Mesothelial cell of epicardium (in vitro differentiated cells): Measurements from ENCODE around the gene PRICKLE1. TPM values are rescaled to one million over a fixed set of nuclear protein-coding genes. Genes with fewer than 3 reads are reported as not detected.
A peak's percentile ranks its signal among the peaks of the same experiment; 100 is the strongest.

Source experiments
- DNase-seq, 2 experiments: peaks; one replicate each; pipeline ENCODE4 v3.0.0; 2021; ENCODE audit warnings: low spot score in 2 of 2; ENCODE audit not compliant: unreplicated experiment in 2 of 2
- H3K27ac Mint-ChIP-seq: 2 replicates; pipeline ENCODE4 v1.8.0; 2021; ENCODE audit warnings: mixed read lengths
- H3K27me3 Mint-ChIP-seq: 2 replicates; pipeline ENCODE4 v1.8.0; 2021; ENCODE audit warnings: low read depth, mixed read lengths
- H3K36me3 Mint-ChIP-seq: 2 replicates; pipeline ENCODE4 v1.8.0; 2021; ENCODE audit warnings: mixed read lengths
- H3K4me1 Mint-ChIP-seq: 2 replicates; pipeline ENCODE4 v1.8.0; 2021; ENCODE audit warnings: mixed read lengths
- H3K4me3 Mint-ChIP-seq: 2 replicates; pipeline ENCODE4 v1.8.0; 2021; ENCODE audit warnings: mild to moderate bottlenecking, moderate library complexity, mixed read lengths
- H3K9me3 Mint-ChIP-seq: 2 replicates; pipeline ENCODE4 v1.8.0; 2021; ENCODE audit warnings: mixed read lengths
- CTCF ChIP-seq: fragments of 200-600 bp; sonication (generic); IDR thresholded peaks from one replicate; pipeline ENCODE4 v1.5.0; 2021; ENCODE audit warnings: antibody characterized with exemption; ENCODE audit not compliant: unreplicated experiment
- total RNA-seq: library from RNA; stranded (reverse); gene quantifications from 3 replicates; pipeline ENCODE4 v1.2.1, GENCODE V29; 2021

The PRICKLE1 gene
- total RNA-seq, 1 donor from 2014 or later, result 79.4 TPM

DNA sequence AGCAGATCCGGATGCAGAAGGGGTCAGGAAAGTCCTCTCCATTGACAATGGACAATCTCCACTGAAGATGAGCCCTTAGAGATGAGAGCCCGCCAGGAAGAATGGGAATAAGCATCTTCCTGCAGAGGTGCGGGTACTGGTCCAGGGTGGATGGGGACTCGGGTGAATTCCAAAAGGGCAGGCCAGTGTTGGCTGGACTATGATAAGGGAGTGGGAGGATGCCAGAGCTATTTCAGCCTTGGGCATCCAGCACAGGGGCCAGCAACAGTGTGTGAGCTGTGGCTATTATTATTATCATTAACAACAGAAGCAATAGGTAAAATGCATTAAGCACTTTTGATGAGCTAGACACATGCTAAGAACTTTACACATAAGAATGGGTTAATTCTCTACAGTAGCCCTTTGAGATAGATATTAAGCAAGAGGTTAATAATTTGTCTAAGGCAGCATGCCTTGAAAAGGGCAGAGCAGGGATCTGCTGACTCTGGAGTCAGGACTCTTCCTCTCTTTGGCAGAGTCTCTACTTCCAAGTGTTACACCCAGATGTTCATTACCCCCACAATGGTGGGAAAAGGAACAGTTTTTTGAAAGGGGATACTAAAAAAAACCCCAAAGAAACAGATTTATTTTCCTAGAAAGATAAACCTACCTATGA lies 55.2 kb downstream of the PRICKLE1 start:
- no peak for DNase-seq
- H3K27me3 Mint-ChIP-seq, result no peaks in the 10 kb centered on the region
- H3K4me1 Mint-ChIP-seq, result peaks cover 13% of the 10 kb centered on the region
- peak overlapping the region; percentile 21 for H3K27ac Mint-ChIP-seq
- H3K4me3 Mint-ChIP-seq, result no peak overlapping the region
- no peak for TF ChIP-seq CTCF
- no peaks in the 10 kb centered on the region for H3K9me3 Mint-ChIP-seq
- H3K36me3 Mint-ChIP-seq, result no peaks in the 10 kb centered on the region

DNA sequence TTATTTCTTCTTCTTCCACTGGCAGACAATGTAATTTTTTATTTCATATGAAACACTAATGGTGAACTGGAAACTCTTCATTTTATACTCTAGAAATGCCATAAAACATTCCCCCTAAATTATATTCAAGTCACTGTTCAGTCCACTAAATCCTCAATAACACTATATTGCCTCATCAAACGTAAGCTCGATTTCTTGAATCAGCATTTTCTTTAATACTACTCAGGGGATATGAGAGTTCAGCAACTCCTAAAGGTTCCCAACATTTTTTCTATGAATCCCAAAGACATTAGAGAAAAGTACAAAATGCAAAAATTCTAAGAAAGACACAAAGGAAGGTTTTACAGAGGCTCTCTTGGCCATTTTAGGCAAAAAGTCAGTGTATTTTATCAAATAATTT lies 59.3 kb downstream of the PRICKLE1 start:
- no peak for DNase-seq
- no peaks in the 10 kb centered on the region for H3K27me3 Mint-ChIP-seq
- H3K4me3 Mint-ChIP-seq, result no peak overlapping the region
- no peak for TF ChIP-seq CTCF
- no peak overlapping the region for H3K27ac Mint-ChIP-seq
- no peaks in the 10 kb centered on the region for H3K36me3 Mint-ChIP-seq
- peaks cover 13% of the 10 kb centered on the region for H3K4me1 Mint-ChIP-seq
- no peaks in the 10 kb centered on the region for H3K9me3 Mint-ChIP-seq

GRCh38 chr12:42525444-42525843 lies 64.1 kb downstream of the PRICKLE1 start:
- TF ChIP-seq CTCF, result no peak
- Mint-ChIP-seq H3K4me1 (no peaks in the 10 kb centered on the region), H3K27ac (no peak overlapping the region), H3K27me3 (no peaks in the 10 kb centered on the region), H3K36me3 (no peaks in the 10 kb centered on the region), H3K4me3 (no peak overlapping the region), H3K9me3 (no peaks in the 10 kb centered on the region)
- no peak for DNase-seq

- no peak for TF ChIP-seq CTCF
These were observed 64.8 kb downstream of the PRICKLE1 start for GRCh38 chr12:42524716-42525115.

GRCh38 chr12:42516573-42516972 lies 73.0 kb downstream of the PRICKLE1 start:
- peaks cover 5% of the 10 kb centered on the region for H3K4me1 Mint-ChIP-seq
- no peak for TF ChIP-seq CTCF
- peaks cover 9% of the 10 kb centered on the region for H3K9me3 Mint-ChIP-seq
- H3K27ac Mint-ChIP-seq, result no peak overlapping the region
- no peak overlapping the region for H3K4me3 Mint-ChIP-seq
- H3K27me3 Mint-ChIP-seq, result no peaks in the 10 kb centered on the region
- no peak for DNase-seq
- peaks cover 11% of the 10 kb centered on the region for H3K36me3 Mint-ChIP-seq

More at GRCh38 chr12:42524716-42525115, 64.8 kb downstream of the PRICKLE1 start:
- Mint-ChIP-seq H3K4me3 (no peak overlapping the region), H3K27ac (no peak overlapping the region), H3K4me1 (no peaks in the 10 kb centered on the region), H3K9me3 (no peaks in the 10 kb centered on the region), H3K27me3 (no peaks in the 10 kb centered on the region), H3K36me3 (no peaks in the 10 kb centered on the region)
- no peak for DNase-seq

- peaks cover 17% of the 10 kb centered on the region for H3K4me1 Mint-ChIP-seq
- H3K4me3 Mint-ChIP-seq, result no peak overlapping the region
- peaks cover 7% of the 10 kb centered on the region for H3K36me3 Mint-ChIP-seq
- no peaks in the 10 kb centered on the region for H3K27me3 Mint-ChIP-seq
- no peak for TF ChIP-seq CTCF
- no peak for DNase-seq
- H3K9me3 Mint-ChIP-seq, result peaks cover 5% of the 10 kb centered on the region
- H3K27ac Mint-ChIP-seq, result no peak overlapping the region
These were observed 77.9 kb downstream of the PRICKLE1 start for GRCh38 chr12:42511656-42512055.
